ENCODE data around the gene RUBCN.
"Not testable (repeated sequence)": the region's sequence is repeated elsewhere in the genome, so short reads cannot be mapped to it uniquely, and the experiment has no call there.

The RUBCN gene

GRCh38 chr3:197731483-197731882 lies 5.2 kb downstream of the RUBCN start:
- not testable (repeated sequence) for H3K27me3 ChIP-seq (ENCODE audit: control insufficient read depth, insufficient read depth, low read length); H3K9me3 ChIP-seq (ENCODE audit: control insufficient read depth, low read length); H3K36me3 ChIP-seq (ENCODE audit: control insufficient read depth, insufficient read depth, low read length); H3K4me1 ChIP-seq (ENCODE audit: control insufficient read depth, insufficient read depth, low read length); H3K4me3 ChIP-seq (ENCODE audit: low read length); H3K9ac ChIP-seq (ENCODE audit: low read length)

GRCh38 chr3:197730770-197731169 lies 5.9 kb downstream of the RUBCN start:
- not testable (repeated sequence) for H3K27me3 ChIP-seq (ENCODE audit: control insufficient read depth, insufficient read depth, low read length); H3K4me1 ChIP-seq (ENCODE audit: control insufficient read depth, insufficient read depth, low read length); H3K4me3 ChIP-seq (ENCODE audit: low read length); H3K9me3 ChIP-seq (ENCODE audit: control insufficient read depth, low read length); H3K9ac ChIP-seq (ENCODE audit: low read length); H3K36me3 ChIP-seq (ENCODE audit: control insufficient read depth, insufficient read depth, low read length)

GRCh38 chr3:197730200-197730599 lies 6.5 kb downstream of the RUBCN start:
- H3K27me3 ChIP-seq (ENCODE audit: control insufficient read depth, insufficient read depth, low read length), result no peaks in the 10 kb centered on the region
- H3K9me3 ChIP-seq (ENCODE audit: control insufficient read depth, low read length), result no peaks in the 10 kb centered on the region
- no peaks in the 10 kb centered on the region for H3K36me3 ChIP-seq (ENCODE audit: control insufficient read depth, insufficient read depth, low read length)
- H3K4me3 ChIP-seq (ENCODE audit: low read length), result no peak overlapping the region
- H3K4me1 ChIP-seq (ENCODE audit: control insufficient read depth, insufficient read depth, low read length), result no peaks in the 10 kb centered on the region
- no peak overlapping the region for H3K9ac ChIP-seq (ENCODE audit: low read length)

DNA sequence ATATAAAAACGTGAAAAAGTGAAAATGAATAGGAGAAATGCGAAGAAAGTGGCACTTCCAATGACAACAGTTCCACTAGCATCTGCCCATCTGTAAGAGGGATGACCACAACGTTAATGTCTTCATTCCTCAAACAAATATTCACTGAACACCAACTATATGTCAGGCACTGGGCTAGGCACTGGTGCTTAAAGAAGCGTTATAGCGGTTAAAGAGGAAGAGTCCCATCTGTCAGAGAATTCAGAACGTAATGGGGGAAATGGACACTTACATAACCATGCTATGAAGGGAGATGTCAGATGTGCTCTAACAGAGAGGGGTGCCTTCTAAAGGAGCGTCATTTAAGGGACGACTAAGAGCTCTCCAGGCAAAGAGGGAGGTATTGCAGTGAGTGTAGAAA lies 8.2 kb downstream of the RUBCN start:
- no peak overlapping the region for H3K9ac ChIP-seq (ENCODE audit: low read length)
- no peak overlapping the region for H3K4me3 ChIP-seq (ENCODE audit: low read length)
- H3K36me3 ChIP-seq (ENCODE audit: control insufficient read depth, insufficient read depth, low read length), result no peaks in the 10 kb centered on the region
- H3K27me3 ChIP-seq (ENCODE audit: control insufficient read depth, insufficient read depth, low read length), result no peaks in the 10 kb centered on the region
- no peaks in the 10 kb centered on the region for H3K9me3 ChIP-seq (ENCODE audit: control insufficient read depth, low read length)
- no peaks in the 10 kb centered on the region for H3K4me1 ChIP-seq (ENCODE audit: control insufficient read depth, insufficient read depth, low read length)

- H3K9ac ChIP-seq (ENCODE audit: low read length); H3K36me3 ChIP-seq (ENCODE audit: control insufficient read depth, insufficient read depth, low read length); H3K4me1 ChIP-seq (ENCODE audit: control insufficient read depth, insufficient read depth, low read length); H3K4me3 ChIP-seq (ENCODE audit: low read length); H3K9me3 ChIP-seq (ENCODE audit: control insufficient read depth, low read length); H3K27me3 ChIP-seq (ENCODE audit: control insufficient read depth, insufficient read depth, low read length): not testable (repeated sequence)
Measured at GRCh38 chr3:197727878-197728277, 8.8 kb downstream of the RUBCN start.

DNA sequence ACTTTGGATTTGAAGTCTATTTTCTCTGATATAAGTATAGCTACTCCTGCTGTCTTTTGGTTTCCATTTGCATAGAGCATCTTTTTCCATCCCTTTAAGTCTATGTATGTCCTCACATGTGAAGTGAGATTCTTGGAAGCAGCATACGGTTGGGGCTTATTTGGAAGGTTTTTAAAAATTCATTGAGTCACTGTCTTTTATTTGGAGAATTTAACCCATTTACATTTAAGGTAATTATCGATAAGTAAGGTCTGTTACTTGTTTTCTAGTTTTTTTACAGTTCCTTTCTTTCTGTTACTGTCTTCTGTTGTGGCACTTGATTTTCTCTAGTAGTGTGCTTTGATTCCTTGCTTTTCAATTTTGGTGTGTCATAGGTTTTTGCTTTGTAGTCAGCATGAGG lies 14.0 kb downstream of the RUBCN start:
- no peaks in the 10 kb centered on the region for H3K27me3 ChIP-seq (ENCODE audit: control insufficient read depth, insufficient read depth, low read length)
- H3K9me3 ChIP-seq (ENCODE audit: control insufficient read depth, low read length), result no peaks in the 10 kb centered on the region
- H3K9ac ChIP-seq (ENCODE audit: low read length), result no peak overlapping the region
- H3K36me3 ChIP-seq (ENCODE audit: control insufficient read depth, insufficient read depth, low read length), result no peaks in the 10 kb centered on the region
- no peaks in the 10 kb centered on the region for H3K4me1 ChIP-seq (ENCODE audit: control insufficient read depth, insufficient read depth, low read length)
- H3K4me3 ChIP-seq (ENCODE audit: low read length), result no peak overlapping the region

DNA sequence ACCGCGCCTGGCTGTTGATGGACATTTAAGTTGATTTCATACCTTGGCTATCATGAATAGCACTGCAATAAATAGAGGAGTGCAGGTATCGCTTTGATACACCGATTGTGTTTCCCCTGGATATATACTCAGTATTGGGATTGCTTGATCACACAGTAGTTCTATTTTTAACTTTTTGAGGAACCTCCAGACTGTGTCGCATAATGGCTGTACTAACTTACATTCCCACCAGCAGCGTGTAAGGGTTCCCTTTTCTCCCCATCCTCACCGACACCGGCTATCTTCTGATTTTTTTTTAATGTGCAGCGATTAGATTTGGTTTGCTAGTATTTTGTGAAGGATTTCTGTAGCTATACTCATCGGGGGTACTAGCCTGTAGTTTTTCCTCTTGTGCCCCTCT lies 16.0 kb downstream of the RUBCN start:
- no peaks in the 10 kb centered on the region for H3K36me3 ChIP-seq (ENCODE audit: control insufficient read depth, insufficient read depth, low read length)
- H3K9me3 ChIP-seq (ENCODE audit: control insufficient read depth, low read length), result no peaks in the 10 kb centered on the region
- H3K4me1 ChIP-seq (ENCODE audit: control insufficient read depth, insufficient read depth, low read length), result no peaks in the 10 kb centered on the region
- H3K9ac ChIP-seq (ENCODE audit: low read length), result no peak overlapping the region
- no peaks in the 10 kb centered on the region for H3K27me3 ChIP-seq (ENCODE audit: control insufficient read depth, insufficient read depth, low read length)
- no peak overlapping the region for H3K4me3 ChIP-seq (ENCODE audit: low read length)

- Histone ChIP-seq H3K9me3 (ENCODE audit: control insufficient read depth, low read length) (no peaks in the 10 kb centered on the region), H3K9ac (ENCODE audit: low read length) (no peak overlapping the region), H3K36me3 (ENCODE audit: control insufficient read depth, insufficient read depth, low read length) (no peaks in the 10 kb centered on the region), H3K27me3 (ENCODE audit: control insufficient read depth, insufficient read depth, low read length) (no peaks in the 10 kb centered on the region), H3K4me3 (ENCODE audit: low read length) (no peak overlapping the region), H3K4me1 (ENCODE audit: control insufficient read depth, insufficient read depth, low read length) (no peaks in the 10 kb centered on the region)
Measured at GRCh38 chr3:197718891-197719290, 17.8 kb downstream of the RUBCN start.

DNA sequence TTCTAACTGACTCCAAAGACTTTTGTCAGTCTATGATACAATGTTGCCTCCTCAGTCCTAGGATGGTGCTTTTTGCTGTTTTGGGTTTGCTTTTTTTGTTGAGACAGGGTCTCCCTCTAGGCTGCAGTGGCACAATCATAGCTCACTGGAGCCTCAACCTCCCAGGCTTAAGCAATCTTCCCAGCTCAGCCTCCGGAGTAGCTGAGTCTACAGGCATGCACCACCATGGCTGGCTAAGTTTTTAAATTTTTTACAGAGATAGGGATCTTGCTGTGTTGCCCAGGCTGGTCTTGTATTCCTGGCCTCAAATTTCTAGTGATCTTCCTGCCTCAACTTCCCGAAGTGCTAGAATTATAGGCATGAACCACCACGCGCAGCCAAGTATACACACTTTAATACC lies 22.5 kb downstream of the RUBCN start:
- Histone ChIP-seq H3K4me1 (ENCODE audit: control insufficient read depth, insufficient read depth, low read length) (no peaks in the 10 kb centered on the region), H3K9me3 (ENCODE audit: control insufficient read depth, low read length) (no peaks in the 10 kb centered on the region), H3K4me3 (ENCODE audit: low read length) (no peak overlapping the region), H3K27me3 (ENCODE audit: control insufficient read depth, insufficient read depth, low read length) (no peaks in the 10 kb centered on the region), H3K9ac (ENCODE audit: low read length) (no peak overlapping the region), H3K36me3 (ENCODE audit: control insufficient read depth, insufficient read depth, low read length) (no peaks in the 10 kb centered on the region)

- Histone ChIP-seq H3K4me3 (ENCODE audit: low read length) (no peak overlapping the region), H3K36me3 (ENCODE audit: control insufficient read depth, insufficient read depth, low read length) (no peaks in the 10 kb centered on the region), H3K4me1 (ENCODE audit: control insufficient read depth, insufficient read depth, low read length) (no peaks in the 10 kb centered on the region), H3K27me3 (ENCODE audit: control insufficient read depth, insufficient read depth, low read length) (no peaks in the 10 kb centered on the region), H3K9ac (ENCODE audit: low read length) (no peak overlapping the region), H3K9me3 (ENCODE audit: control insufficient read depth, low read length) (no peaks in the 10 kb centered on the region)
Measured at GRCh38 chr3:197713477-197713822, 23.3 kb downstream of the RUBCN start.

DNA sequence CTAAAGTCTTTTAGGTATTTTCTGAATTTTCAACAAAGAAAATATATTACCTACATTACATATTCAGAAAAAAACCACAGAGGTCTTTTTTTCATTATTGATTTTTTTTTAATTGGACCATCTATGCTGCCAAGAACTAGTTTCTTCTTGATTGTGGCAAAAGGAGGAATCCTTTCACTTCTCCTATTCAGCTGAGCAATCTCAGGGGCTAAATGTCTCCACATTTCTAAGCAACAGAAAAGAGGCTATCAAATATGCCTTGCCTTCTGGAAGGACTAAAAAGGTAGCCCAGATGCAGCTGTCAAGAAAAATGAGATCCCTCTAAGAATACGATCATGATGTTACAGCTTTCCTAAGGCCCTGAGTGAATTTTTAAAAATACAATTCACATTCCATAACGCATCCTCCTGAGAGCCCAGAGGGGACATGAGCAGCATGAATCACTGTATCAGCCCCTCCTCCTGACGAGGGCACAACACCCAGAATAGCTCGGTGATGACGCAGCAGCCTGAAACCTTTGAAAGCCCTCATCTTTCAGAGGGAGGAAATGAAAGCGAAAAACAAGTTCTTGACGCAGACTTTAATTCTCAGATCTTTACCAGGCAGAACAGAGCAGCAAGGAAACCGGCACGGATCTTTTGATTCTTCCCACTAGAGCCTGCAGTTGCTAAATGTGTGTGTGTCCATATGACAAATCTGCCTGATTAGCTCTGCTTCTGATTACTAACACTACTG lies 24.6 kb downstream of the RUBCN start:
- no peaks in the 10 kb centered on the region for H3K9me3 ChIP-seq (ENCODE audit: control insufficient read depth, low read length)
- no peak overlapping the region for H3K4me3 ChIP-seq (ENCODE audit: low read length)
- no peaks in the 10 kb centered on the region for H3K27me3 ChIP-seq (ENCODE audit: control insufficient read depth, insufficient read depth, low read length)
- no peaks in the 10 kb centered on the region for H3K36me3 ChIP-seq (ENCODE audit: control insufficient read depth, insufficient read depth, low read length)
- no peaks in the 10 kb centered on the region for H3K4me1 ChIP-seq (ENCODE audit: control insufficient read depth, insufficient read depth, low read length)
- H3K9ac ChIP-seq (ENCODE audit: low read length), result peak overlapping the region; percentile 57

DNA sequence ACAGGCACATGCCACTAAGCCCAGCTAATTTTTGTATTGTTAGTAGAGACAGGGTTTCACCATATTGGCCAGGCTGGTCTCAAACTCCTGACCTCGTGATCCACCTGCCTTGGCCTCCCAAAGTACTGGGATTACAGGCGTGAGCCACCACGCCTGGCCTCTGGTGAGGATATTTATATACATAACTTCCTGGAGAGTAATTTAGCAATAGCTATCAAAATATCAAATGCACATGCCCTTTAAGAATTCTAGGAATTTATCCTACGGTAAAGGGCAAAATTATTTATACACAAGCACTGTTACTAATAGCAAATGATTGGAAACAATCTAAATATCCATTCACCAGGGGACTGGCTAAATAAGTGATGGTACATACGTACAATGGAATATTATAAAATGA lies 25.7 kb downstream of the RUBCN start:
- not testable (repeated sequence) for H3K4me1 ChIP-seq (ENCODE audit: control insufficient read depth, insufficient read depth, low read length); H3K27me3 ChIP-seq (ENCODE audit: control insufficient read depth, insufficient read depth, low read length); H3K9ac ChIP-seq (ENCODE audit: low read length); H3K36me3 ChIP-seq (ENCODE audit: control insufficient read depth, insufficient read depth, low read length); H3K9me3 ChIP-seq (ENCODE audit: control insufficient read depth, low read length); H3K4me3 ChIP-seq (ENCODE audit: low read length)

- Histone ChIP-seq H3K9me3 (ENCODE audit: control insufficient read depth, low read length) (no peaks in the 10 kb centered on the region), H3K27me3 (ENCODE audit: control insufficient read depth, insufficient read depth, low read length) (no peaks in the 10 kb centered on the region), H3K4me3 (ENCODE audit: low read length) (no peak overlapping the region), H3K4me1 (ENCODE audit: control insufficient read depth, insufficient read depth, low read length) (no peaks in the 10 kb centered on the region), H3K36me3 (ENCODE audit: control insufficient read depth, insufficient read depth, low read length) (no peaks in the 10 kb centered on the region), H3K9ac (ENCODE audit: low read length) (no peak overlapping the region)
Measured at GRCh38 chr3:197709135-197709534, 27.6 kb downstream of the RUBCN start.
